ENCODE data around the gene RHOA.
"Not testable (repeated sequence)": the region's sequence is repeated elsewhere in the genome, so short reads cannot be mapped to it uniquely, and the experiment has no call there.

The RHOA gene

DNA sequence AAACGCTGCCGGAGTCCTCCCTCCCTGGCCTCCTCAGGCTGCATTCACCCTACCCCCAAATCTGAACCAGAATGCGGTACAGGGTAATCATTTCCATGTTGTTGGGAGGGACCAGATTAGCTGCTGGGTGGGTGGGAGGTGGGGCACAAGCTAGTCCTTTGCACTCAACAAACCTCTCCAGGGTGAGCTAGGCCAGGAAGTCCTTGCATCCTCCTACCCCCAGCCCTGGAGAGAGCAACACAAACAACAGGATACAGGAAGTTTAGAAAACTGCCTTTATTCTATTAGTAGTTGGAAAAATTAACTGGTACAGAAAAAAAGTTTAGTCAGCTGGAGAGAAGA, 52.9 kb downstream of the RHOA start:
- no peak for DNase-seq

DNA sequence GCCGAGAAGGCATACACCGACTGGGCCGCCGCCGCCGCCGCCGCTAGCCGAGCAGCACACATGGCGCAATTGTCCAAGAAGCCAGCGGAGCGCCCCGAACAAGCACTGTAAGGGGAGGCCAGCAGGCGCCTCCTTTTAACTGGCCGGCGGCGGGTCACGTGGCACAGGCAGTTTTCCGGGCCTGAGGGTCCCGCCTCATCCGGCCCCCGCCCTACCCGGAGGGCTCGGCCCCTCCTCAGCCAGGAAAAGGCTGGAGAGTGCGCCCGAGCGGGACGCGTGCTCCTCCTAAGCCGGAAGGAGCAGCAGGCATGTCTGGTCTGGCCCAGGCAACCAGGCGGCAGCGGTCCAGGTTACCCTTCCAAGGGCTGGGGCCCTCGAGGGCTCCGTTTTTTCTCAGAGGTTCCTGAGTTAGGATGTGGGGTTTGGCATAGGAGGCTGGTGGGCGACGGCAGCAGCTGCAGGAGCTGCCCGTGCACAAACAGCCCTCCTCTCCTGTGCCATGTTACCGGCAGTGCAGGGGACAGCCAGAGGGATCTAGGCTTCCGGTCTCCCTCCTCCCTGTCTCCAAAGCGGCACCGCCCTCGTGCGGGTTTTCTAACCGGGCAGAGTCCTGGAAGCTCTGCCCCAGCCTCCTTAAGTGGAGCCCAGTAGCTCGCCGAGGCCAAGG, 53.4 kb downstream of the RHOA start, which contains the start of gene GPX1:
Gene GPX1 (minus strand): TSS at position 137 of the 667 bp plus-strand sequence. CDS start 75 bp downstream, at position 62.
- DNase-seq: peak; percentile 70 to 85

DNA sequence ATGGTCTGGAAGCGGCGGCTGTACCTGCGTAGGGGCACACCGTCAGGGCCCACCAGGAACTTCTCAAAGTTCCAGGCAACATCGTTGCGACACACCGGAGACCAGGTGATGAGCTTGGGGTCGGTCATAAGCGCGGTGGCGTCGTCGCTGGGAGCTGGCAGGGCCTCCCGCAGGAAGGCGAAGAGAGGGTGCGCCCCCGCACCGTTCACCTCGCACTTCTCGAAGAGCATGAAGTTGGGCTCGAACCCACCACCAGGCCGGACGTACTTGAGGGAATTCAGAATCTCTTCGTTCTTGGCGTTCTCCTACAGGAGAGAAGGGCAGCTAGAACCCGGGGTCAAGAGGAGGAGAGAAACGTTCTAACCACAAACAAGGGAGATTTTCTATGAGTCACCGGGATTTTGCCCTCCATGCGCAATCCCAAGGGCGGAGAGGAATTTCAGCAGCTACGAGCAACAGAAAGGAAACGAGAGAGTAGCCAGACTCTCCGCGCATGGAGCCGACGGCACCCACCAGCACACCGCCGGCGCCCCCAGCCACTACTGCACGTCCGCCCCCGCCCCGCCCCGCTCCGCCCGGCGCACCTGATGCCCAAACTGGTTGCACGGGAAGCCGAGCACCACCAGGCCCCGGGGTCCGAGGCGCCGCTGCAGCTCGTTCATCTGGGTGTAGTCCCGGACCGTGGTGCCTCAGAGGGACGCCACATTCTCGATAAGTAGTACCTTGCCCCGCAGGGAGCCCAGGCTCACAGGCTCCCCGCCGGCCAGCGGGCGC, 54.1 kb downstream of the RHOA start:
- not testable (repeated sequence) for DNase-seq

DNA sequence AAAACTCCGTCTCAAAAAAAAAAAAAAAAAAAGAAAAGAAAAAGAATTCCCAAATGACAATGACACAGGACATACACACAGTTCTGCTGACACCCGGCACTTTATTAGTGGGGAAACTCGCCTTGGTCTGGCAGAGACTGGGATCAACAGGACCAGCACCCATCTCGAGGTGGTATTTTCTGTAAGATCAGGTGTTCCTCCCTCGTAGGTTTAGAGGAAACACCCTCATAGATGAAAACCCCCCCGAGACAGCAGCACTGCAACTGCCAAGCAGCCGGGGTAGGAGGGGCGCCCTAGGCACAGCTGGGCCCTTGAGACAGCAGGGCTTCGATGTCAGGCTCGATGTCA, 54.7 kb downstream of the RHOA start:
- DNase-seq: not testable (repeated sequence)

DNA sequence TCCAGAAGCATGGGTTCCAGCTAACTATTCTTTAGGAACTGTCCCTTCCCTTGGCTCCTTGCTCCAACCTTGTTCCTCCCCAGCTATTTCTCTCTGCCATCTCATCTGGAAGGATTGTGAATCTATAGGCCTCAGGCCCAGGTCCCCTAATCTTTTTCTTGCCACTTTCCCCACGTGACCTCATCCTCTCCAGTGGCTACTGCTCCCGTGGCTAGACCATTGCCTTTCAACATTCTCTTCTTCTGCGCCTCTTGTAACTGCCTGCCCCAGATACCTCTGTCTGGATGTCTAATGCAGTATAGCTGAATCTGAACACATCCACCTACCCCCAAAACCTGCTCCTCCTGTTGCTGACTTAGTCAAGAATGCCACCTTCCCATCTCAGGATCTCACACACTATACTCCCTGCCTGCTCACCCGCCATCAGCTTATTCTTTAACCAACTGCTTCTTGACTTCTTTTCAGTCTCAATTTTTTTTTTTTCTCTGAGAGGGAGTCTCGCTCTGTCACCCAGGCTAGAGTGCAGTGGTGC, 58.8 kb downstream of the RHOA start:
- DNase-seq: no peak

DNA sequence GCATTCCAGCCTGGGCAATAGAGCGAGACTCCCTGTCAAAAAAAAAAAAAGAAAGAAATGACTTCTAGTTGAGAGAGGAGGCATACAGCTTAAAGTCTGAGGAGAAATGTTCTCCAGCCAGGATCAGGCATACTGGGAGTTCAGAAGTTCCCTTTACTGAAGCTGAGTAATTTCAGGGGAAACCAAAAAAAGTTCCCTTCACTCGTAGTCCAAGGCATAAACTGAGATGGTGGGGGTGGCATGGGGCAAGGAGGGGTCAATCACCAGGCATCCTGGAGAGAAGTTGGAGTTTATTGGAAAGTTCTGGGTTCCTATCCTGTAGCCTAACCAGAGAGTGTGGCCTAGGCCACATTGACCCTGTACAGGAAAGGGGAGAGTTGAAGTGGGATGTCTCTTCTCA, 59.5 kb downstream of the RHOA start:
- no peak for DNase-seq

DNA sequence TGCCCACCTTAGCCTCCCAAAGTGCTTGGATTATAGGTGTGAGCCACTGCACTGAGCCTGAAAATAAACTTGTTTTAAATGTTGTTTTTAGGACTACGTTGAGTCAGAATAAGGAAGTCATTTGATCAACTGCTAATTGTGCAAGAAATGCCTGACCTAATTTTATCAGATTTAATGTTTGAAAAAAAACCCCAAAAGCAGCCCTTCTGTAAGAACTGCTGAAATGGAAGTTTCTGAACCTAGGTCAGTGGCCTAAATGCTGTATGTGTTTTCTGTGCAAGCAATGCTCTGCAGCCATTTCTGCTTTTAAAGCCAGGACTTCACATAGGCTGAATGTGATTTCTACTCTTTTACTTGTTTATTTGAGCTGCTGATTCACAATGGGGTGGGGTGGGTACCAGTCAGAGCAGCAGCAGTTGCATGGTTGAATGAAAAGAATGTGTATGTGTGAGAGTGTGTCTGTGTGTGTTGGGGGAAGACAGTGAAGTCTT, 60.2 kb downstream of the RHOA start:
- DNase-seq: no peak

DNA sequence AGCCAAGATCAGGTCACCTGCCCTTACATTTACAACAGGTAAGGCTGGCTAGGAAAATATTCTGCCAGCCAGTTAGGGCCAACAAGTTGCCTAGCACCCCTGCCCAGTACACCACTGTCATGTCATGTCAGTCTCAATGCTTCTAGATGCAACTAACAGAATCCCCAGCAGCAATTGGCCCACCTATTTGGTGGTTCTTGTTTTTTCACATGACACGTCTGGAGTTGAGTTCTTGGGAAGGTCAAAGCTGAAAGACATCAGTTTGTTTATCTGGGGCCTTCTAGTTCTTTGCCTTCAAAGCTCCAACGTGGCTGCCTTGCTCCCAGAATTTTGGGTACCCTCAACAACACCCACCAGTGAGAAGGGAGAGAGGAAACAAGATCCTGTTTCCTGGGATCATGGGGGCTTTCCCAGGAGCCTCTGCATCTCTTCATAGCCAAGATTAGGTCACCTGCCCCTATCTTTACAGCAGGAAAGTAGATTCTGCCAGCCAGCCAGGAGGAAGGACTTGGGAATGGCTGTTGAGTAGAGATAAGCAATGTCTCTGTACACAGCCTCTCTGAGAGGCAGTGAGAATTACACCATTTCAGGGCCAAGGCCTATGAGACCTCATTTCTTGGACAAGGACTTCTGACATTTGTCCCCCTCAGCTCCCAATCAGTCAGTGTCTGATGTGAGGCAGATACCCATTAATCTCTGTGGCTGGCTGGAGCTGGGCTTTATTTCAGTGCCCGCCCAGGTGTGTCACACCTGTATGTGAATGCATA, 62.2 kb downstream of the RHOA start:
- no peak for DNase-seq

DNA sequence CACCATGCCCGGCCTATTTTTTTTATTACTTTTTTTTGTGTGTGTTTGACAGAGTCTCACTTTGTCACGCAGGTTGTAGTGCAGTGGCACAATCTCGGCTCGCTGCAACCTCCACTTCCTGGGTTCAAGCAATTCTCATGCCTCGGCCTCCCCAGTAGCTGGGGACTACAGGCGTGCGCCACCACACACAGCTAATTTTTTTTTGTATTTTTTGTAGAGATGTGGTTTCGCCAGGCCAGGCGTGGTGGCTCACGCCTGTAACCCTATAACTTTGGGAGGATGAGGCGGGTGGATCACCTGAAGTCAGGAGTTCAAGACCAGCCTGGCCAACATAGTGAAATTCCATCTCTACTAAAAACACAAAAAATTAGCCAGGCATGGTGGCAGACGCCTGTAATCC, 63.4 kb downstream of the RHOA start:
- not testable (repeated sequence) for DNase-seq

DNA sequence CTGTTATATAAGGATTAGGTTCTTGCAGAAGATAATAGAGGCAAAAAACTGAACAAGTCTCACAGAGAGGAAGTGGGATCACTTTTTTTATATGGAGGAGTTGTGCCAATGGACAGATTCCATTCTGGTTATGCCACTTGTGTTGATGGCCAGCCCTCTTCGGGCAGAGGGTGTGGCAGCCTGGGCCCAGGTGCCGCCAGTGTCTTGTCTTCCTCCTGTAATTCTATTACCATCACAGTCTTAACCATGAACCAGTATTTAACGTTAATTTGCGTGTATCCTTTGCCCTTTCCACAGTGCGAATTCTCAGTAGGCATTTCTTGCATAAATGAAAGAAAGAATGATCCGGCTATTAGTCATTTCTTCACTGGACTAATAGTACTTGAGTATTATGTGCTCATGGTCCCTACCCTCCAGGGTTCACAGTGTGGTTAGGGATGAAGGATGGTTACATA, 65.0 kb downstream of the RHOA start:
- no peak for DNase-seq

DNA sequence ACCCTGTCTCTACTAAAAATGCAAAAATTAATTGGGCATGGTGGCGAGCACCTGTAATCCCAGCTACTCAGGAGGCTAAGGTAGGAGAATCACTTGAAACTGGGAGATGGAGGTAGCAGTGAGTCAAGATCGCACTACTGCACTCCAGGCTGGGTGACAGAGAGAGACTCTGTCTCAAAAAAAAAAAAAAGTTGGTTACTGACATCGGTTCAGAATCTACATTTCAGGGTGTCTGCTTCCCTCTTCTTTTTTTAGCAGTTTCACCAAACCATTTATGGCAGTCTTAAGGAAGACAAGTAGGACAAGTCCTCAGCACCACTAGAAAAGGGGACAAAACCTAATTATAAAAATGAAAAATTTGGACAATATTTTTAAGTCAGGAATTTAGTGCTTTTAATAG, 68.6 kb downstream of the RHOA start:
- no peak for DNase-seq

DNA sequence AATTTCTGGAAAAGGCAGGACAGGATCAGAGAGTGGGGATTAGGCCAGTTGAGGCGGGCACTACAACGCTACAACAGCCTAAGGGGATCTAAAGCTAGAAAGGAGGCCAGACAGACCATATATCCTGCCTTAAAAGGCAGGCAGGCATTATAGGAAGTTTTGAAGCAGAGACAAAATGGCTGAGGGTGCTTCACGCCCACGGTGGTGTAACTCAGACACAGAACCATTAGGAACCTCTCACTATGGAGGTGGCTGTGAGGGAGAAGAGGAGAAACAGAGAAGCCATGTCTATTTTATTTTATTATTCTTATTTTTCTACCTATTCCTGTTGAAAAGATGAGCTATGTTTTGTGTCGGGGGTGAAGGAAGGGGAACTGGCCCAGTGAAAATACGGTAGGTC, 69.8 kb downstream of the RHOA start:
- DNase-seq: no peak

DNA sequence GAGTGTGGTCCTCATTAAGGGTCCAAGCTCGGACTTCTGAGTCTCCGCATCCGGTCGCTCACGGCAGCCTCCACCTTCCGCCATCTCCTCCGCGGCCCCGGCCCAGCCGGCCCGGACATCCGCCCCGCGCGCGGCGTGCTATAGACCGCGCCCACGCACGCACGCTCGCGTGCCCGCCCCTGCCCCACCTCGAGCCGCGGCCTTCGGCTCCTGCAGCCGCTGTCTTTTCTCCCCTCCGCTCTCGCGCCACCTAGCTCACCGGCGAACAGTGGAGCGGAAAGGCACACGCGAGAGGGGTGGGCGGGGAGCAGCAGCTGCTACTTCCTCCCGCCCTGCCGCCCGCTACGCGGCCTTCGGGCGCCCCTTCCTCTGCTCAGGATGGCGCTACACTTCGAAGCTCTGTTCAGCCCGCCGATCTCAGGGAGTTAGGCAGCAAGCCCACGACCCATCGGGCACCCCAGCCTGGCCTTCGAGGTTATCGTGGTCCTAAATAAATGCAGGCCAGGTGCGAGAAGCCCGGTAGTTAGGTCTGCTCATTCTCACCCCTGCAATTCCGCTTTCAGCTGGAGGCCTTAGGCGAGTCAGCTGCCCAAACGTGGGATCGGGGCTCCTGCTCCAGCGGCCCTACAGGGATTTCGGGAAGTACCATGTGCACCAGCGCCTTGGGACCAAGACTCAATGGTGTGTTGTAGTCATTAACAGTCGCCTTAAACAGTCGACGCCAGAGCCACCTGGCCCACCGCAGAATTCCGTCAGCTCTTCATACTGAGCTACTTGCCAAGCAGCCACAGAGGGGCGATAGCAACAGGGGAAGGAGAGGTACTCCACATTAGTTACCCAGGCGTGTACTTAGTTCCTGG, 71.6 kb downstream of the RHOA start, which contains the start of gene USP4:
Gene USP4 (minus strand): TSS at position 113 of the 860 bp plus-strand sequence. CDS start 29 bp downstream, at position 84.
- peak; percentile 71 to 75 for DNase-seq

DNA sequence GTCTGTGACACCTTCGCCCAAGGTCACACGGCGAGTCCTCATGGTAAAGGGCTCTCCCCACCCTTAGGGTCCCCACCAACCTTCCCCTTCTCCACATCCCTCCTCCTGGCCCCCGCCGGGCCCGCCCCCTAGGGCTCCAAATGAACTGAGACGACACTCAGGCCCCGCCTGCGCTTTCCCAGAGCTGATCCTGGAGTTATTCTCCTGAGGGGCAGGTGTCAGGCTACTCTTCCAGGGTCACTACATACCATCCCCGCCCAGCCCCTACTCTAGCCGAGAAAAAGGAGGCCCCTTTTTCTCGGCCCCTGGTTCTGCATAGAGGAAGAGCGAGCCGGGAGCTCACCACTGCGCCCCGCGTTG, 72.2 kb downstream of the RHOA start:
- no peak for DNase-seq

DNA sequence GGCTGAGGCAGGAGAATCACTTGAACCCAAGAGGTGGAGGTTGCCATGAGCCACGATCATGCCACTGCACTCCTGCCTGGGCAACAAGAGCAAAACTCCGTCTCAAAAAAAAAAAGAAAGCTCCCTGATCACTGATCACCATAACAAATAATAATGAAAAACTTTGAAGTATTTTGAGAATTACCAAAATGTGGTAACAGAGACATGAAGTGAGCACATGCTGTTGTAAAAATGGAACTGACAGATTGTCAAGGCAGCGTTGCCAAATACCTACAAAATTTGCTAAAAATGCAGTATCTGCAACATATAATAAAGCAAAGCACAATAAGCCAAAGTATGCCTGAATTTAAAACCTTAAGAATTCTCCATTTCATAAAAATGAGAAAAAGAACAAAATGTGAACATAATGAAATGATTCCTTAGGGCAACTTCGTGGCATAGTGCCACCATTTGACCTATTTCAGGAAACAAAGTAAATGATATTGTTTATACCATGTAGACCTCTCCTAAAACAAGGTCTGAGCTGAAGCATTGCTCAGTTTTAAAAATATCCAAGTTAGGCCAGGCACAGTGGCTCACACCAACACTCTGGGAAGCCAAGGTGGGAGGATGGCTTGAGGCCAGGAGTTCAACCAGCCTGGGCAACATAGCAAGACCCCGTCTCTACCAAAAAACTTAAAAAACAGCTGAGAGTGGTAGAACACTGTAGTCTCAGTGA, 77.7 kb downstream of the RHOA start:
- DNase-seq: no peak

DNA sequence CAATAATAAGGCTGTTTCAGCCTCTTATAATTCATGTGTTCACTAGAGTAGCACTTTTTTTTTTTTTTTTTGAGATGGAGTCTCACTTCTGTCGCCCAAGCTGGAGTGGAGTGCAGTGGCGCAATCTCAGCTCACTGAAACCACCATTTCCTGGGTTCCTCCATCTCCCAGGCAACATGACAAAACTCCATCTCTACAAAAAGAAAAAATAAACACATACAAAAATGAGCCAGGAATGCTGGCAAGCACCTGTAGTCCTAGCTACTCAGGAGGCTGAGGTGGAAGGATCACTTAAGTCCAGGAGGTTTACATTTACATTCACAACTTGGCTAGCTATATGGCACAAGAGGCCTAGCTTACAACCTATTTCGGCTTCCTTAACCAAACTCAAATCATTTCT, 78.7 kb downstream of the RHOA start:
- no peak for DNase-seq

DNA sequence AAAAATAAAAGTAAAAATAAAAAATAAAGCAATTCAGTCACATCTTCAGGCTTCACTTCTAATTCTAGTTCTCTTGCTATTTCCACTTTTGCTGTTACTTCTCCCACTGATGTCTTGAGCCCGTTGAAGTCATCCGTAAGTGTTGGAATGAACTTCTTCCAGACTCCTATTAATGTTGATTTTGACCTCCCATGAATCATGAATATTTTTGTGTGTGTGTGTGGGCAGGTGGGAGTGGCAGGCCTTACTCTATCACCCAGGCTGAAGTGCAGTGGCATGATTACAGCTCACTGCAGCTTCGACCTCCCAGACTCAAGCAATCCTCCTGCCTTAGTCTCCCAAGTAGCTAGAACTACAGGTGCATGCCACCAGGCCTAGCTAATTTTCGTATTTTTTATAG, 82.6 kb downstream of the RHOA start:
- no peak for DNase-seq

DNA sequence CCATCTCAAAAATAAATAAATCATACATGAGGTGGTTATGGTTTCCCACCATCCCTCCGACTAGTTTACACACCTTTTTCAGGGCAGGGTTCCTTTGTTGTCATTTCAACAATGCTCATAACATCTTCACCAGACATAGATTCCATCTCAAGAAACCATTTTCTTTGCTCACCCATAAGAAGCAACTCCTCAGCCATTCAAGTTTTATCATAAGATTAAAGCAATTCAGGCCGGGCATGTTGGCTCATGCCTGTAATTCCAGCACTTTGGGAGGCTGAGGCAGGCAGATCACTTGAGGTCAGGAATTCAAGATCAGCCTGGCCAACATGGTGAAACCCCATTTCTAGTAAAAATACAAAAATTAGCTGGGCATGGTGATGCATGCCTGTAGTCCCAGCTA, 83.4 kb downstream of the RHOA start:
- not testable (repeated sequence) for DNase-seq

DNA sequence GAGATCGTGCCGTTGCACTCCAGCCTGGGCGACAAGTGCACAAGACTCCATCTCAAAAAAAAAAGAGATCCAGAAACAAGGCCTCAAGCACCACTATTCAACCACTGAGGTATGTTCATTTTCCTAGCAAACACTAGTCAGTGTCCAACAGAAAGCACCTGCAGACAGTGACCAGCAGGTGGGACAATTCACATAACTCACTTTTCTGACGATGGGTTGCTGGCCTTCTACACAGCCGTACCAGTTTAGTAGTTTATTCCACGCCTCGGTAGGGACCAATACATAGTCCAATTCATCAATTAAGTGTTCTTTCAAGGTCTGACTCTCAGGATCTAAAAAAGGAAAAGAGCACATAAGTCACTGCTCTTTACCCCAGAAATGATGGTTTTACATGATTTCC, 84.3 kb downstream of the RHOA start:
- DNase-seq: no peak

DNA sequence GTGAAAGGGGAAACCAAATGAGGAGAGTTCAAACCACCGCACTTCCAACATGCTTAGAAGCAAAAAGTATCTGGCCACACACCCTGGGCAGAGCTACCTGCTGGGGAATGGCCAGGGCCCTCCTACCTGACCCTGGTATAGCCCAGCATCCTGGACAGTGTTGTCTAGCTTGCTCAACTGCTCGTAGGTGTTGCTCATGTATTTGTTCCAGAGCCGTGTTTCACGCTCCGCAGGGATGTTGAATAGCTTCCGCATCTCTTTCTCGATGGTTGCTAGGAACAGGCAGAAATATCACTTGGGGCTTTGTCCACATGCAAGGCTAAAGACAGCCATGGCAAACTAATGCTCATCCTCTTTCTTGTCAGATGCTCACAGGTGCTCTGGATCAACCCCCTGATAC, 87.0 kb downstream of the RHOA start:
- no peak for DNase-seq

DNA sequence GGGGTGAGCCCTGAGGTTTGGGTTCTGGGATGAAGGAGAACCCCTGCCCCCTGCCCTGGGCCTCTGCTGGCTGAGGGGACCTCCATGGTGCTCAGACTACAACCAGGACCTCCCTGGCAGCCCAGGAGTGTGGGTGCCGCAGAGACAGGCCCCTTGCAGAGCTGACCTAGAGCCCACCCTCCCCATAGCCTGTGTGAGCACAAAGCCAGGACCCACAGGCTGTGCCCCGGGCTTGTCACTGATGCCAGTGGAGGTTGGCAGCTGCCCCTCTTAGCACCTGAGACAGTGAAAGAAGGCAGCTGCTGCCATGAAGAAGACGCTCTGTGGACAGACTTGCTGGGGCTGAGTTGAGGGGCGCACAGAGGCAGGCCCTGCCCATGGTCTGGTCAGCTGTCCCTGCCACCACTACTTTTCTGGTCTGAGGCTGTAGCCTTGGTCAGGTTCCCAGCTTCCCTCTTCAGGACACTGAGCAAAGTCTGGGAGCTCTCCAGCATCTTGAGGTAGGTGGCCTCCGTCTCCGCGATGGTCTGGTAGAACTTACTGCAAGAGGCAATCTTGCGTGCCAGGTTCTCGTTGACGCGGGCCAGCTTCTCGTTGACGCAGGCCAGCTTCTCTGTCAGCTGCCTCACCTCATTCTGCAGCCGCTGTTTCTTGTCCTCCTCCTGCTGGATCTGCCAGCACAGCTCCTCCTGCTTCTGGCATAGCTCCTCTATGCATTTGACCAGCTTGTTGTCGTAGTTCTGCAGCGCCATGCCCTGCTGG, 94.9 kb downstream of the RHOA start:
- DNase-seq: no peak

Data from hippocampal formation (tissue), 2 donors.